Breast epithelium (tissue), 4 donors: Measurements from ENCODE around the gene PTPN7. TPM values are rescaled to one million over a fixed set of nuclear protein-coding genes. Genes with fewer than 3 reads are reported as not detected.

Experiments
- DNase-seq, 2 donors: peaks; one replicate each; pipeline ENCODE4 v3.0.0-alpha.2; 2019; ENCODE audit warnings: low spot score in 2 of 2
- H3K27ac ChIP-seq, 2 donors: fragments of 200-600 bp; sonication (generic) in 1 of 2; one replicate each; pipeline ENCODE4 v1.5.1; 2016 to 2019; ENCODE audit warnings: mild to moderate bottlenecking in 1 of 2
- H3K27me3 ChIP-seq, 2 donors: fragments of 200-600 bp; sonication (generic) in 1 of 2; one replicate each; pipeline versions ENCODE4 v1.5.1 to v1.6.0; 2017 to 2019; ENCODE audit warnings: control low read depth in 1 of 2, mild to moderate bottlenecking in 1 of 2
- H3K36me3 ChIP-seq: fragments of 200-600 bp; one replicate; pipeline ENCODE4 v1.5.1; 2019
- H3K4me1 ChIP-seq, 2 donors: fragments of 200-600 bp; sonication (generic); one replicate each; pipeline ENCODE4 v1.5.1; 2016 to 2019; ENCODE audit warnings: control low read depth in 1 of 2
- H3K4me3 ChIP-seq, 3 donors: fragments of 200-600 bp; sonication (generic); 1 replicate in 2 of 3; 2 replicates in 1 of 3; pipeline ENCODE4 v1.5.1; 2016 to 2019; ENCODE audit warnings: mild to moderate bottlenecking in 3 of 3, moderate library complexity in 2 of 3
- H3K9me3 ChIP-seq, 2 donors: fragments of 200-600 bp; sonication (generic) in 1 of 2; one replicate each; pipeline ENCODE4 v1.5.1; 2016 to 2019; ENCODE audit warnings: control low read depth in 1 of 2
- POLR2A ChIP-seq: fragments of 450-650 bp; IDR thresholded peaks from one replicate; pipeline ENCODE4 v1.6.1; 2016; ENCODE audit warnings: antibody characterized with exemption, mild to moderate bottlenecking, moderate library complexity
- POLR2AphosphoS5 ChIP-seq, 3 donors: sonication (generic); formaldehyde crosslinking; IDR thresholded peaks; one replicate each; pipeline ENCODE4 v1.6.1; 2017; ENCODE audit warnings: antibody characterized with exemption in 3 of 3
- intact Hi-C: fragments of 100-400 bp; cut with DNase I; formaldehyde crosslinking; loops from one replicate; pipeline ENCODE4 v1.15.1; 2023; ENCODE audit warnings: low total_unique reads
- total RNA-seq, 3 donors: library from RNA; depleted of rRNA; stranded (reverse); fragments of >200 nt; gene quantifications; one replicate each; pipeline ENCODE4 v1.1.0, GENCODE V29; 2016
- TF ChIP-seq, protein P1 (sequence below), 3 donors: fragments of 450-650 bp; IDR thresholded peaks; one replicate each; pipeline ENCODE4 v1.5.1; 2016 to 2017; ENCODE audit warnings: antibody characterized with exemption in 3 of 3, mild to moderate bottlenecking in 3 of 3, moderate library complexity in 3 of 3

The PTPN7 gene
- total RNA-seq, 3 donors from 2014 or later: 1.4 to 4.2 (median 2.9) TPM

DNA sequence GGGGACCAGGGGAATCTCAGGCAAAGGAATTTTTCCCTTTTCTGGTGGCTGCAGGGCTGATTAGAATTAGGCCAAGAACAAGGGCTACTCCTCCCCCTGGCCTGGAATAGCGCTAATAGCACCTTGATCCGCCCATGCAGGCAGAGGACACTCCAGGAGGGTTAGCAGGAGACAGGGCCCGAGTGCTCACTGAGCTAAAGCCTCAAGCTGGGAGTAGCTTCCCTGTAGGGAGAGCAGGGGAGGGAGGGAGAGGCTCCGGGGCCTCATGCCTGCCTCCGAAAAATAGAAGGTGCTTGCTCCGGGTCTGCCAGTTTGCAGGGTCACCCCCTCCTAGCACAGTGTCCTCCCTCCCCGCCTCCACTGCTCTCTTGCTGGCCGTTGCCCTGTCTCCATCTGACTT is 3.8 kb downstream of the PTPN7 start:
- no peak overlapping the region for H3K4me3 ChIP-seq

DNA sequence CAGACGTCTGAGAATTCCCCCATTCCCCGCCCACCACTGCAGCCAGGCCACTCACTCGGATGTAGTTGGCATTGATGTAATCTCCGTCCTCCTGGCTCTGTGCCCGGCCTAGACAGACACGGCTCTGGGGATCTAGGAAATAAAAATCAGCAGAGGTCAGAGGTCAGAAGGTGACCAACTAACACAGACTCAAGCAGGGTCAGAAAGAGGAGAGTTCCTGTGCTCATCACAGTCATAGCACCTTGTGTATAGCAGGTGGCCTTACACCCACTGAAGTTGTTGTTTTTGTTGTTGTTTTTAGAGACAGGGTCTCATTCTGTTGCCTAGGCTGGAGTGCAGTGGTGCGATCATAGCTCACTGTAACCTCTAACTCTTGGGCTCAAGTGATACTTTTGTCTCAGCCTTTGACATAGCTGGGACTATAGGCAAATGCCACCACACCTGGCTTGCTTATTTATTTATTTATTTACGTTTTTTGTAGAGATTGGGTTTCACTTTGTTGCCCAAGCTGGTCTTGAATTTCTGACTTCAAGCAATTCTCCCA is 4.9 kb downstream of the PTPN7 start:
- no peak for DNase-seq

More for the DNA sequence above, 3.8 kb downstream of the PTPN7 start:
- no peak for DNase-seq
- TF ChIP-seq POLR2AphosphoS5 (IDR thresholded peaks at IDR 0.05) (no peak), POLR2A (no peak)
- TF ChIP-seq, protein P1, sequence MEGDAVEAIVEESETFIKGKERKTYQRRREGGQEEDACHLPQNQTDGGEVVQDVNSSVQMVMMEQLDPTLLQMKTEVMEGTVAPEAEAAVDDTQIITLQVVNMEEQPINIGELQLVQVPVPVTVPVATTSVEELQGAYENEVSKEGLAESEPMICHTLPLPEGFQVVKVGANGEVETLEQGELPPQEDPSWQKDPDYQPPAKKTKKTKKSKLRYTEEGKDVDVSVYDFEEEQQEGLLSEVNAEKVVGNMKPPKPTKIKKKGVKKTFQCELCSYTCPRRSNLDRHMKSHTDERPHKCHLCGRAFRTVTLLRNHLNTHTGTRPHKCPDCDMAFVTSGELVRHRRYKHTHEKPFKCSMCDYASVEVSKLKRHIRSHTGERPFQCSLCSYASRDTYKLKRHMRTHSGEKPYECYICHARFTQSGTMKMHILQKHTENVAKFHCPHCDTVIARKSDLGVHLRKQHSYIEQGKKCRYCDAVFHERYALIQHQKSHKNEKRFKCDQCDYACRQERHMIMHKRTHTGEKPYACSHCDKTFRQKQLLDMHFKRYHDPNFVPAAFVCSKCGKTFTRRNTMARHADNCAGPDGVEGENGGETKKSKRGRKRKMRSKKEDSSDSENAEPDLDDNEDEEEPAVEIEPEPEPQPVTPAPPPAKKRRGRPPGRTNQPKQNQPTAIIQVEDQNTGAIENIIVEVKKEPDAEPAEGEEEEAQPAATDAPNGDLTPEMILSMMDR (IDR thresholded peaks at IDR 0.05): no peak
- no peaks in the 10 kb centered on the region for H3K36me3 ChIP-seq
- intact Hi-C loops: no loop called here
- H3K9me3 ChIP-seq: no peaks in the 10 kb centered on the region
- H3K4me1 ChIP-seq: no peaks in the 10 kb centered on the region
- no peak overlapping the region for H3K27ac ChIP-seq
- H3K27me3 ChIP-seq: no peaks in the 10 kb centered on the region

DNA sequence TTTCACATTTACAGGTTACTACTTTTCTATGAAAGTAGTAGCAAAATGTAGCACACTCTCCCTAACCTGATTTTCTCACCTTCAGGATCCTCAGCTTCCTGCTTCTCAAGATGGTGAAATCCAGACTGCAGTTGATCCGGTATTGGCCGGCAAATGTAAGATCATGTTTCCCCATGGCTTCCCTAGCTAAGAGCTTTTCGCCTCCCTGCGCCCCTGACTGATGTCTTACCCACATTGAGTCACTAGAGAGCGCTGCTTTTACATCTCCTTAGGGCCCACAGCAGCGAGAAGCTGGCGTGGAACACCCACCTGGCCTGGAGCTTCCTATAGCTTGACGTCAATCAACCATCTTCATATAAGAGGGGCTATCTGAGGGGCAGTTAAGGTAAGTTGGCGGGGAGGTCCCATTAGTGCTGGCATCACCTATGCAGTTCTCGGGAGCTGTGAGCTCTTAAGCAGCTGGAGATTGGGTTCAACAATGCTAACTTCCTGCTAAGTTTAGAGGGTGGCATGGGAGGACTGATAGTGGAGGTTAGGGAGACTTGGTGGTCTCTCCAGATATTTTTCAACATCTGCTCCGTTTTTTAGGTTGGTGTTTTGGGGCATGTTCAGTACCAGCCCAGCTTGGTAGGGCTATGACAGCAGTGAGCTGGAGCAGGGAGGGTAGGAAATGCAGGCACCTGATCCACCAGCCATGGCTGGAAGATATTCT is 5.5 kb downstream of the PTPN7 start:
- TF ChIP-seq POLR2A: no peak
- TF ChIP-seq, protein P1 (IDR thresholded peaks at IDR 0.05): peak in 1 of 3 donors; percentile 7
- no peak for TF ChIP-seq POLR2AphosphoS5 (IDR thresholded peaks at IDR 0.05)

More for the DNA sequence above, 4.9 kb downstream of the PTPN7 start:
- no peak overlapping the region for H3K4me3 ChIP-seq
- H3K27me3 ChIP-seq: no peaks in the 10 kb centered on the region
- intact Hi-C loops: no loop called here
- TF ChIP-seq POLR2A (no peak), POLR2AphosphoS5 (IDR thresholded peaks at IDR 0.05) (no peak)
- TF ChIP-seq, protein P1 (IDR thresholded peaks at IDR 0.05): no peak
- H3K9me3 ChIP-seq: no peaks in the 10 kb centered on the region
- no peaks in the 10 kb centered on the region for H3K36me3 ChIP-seq
- H3K4me1 ChIP-seq: no peaks in the 10 kb centered on the region
- no peak overlapping the region for H3K27ac ChIP-seq

DNA sequence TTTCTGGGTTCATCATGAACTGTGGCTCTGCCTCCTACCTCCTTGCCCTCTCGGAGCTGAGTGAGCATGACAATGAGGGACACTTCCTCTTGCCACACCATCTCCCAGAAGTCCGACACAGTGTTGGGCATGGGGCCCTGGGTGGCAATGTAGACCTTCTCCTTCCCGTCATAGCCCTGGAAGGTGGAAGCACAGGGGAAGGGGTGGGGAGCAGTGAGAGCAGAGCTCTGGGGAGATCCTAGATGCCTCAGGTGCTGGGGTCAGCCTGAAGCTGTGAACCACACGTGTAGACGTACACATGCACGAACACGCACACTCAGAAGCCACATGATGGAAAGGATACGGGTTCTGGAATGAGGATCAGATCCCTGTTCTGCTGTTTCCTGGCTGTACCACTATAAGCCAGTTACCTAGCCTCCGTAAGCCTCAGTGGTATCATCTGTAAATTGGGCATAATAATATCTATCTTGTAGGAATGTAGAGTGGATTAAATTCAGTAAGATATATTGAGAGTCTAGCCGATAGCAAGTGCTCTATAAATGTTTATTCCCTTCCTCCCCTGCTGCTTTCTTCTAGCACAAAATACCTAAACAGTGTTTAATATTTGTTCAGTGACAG is 6.1 kb downstream of the PTPN7 start:
- H3K4me3 ChIP-seq: no peak overlapping the region
- no peak overlapping the region for H3K27ac ChIP-seq
- TF ChIP-seq, protein P1 (IDR thresholded peaks at IDR 0.05): no peak
- TF ChIP-seq POLR2A (no peak), POLR2AphosphoS5 (IDR thresholded peaks at IDR 0.05) (no peak)
- H3K27me3 ChIP-seq: no peaks in the 10 kb centered on the region
- H3K36me3 ChIP-seq: no peaks in the 10 kb centered on the region
- no peak for DNase-seq
- H3K4me1 ChIP-seq: no peaks in the 10 kb centered on the region
- H3K9me3 ChIP-seq: no peaks in the 10 kb centered on the region
- intact Hi-C loops: no loop called here

More for the DNA sequence above, 5.5 kb downstream of the PTPN7 start:
- intact Hi-C loops: no loop called here
- H3K4me1 ChIP-seq: no peaks in the 10 kb centered on the region
- H3K27me3 ChIP-seq: no peaks in the 10 kb centered on the region
- H3K36me3 ChIP-seq: no peaks in the 10 kb centered on the region
- H3K4me3 ChIP-seq: no peak overlapping the region
- no peaks in the 10 kb centered on the region for H3K9me3 ChIP-seq
- DNase-seq: no peak
- H3K27ac ChIP-seq: no peak overlapping the region

DNA sequence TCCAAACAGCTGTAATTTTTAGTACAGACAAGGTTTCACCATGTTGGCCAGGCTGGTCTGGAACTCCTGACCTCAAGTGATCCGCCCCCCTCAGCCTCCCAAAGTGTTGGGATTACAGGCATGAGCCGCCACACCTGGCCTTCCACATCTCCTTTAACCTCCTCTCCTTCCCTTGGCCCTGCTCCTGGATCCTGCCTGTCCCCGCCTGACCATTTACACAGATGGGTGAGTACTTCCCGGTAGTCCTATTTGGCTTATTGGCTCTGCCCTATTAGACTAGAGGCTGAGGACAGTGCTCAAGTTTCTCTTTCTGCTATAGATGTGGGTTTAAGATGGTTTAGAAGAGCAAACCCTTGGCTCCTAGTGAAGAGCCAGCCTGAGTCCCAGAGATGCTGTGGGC is 7.1 kb downstream of the PTPN7 start:
- no peak overlapping the region for H3K27ac ChIP-seq
- H3K4me1 ChIP-seq: no peaks in the 10 kb centered on the region
- TF ChIP-seq POLR2AphosphoS5 (IDR thresholded peaks at IDR 0.05): no peak
- TF ChIP-seq, protein P1 (IDR thresholded peaks at IDR 0.05): no peak
- TF ChIP-seq POLR2A: no peak
- H3K27me3 ChIP-seq: no peaks in the 10 kb centered on the region
- no peak for DNase-seq
- H3K4me3 ChIP-seq: no peak overlapping the region
- intact Hi-C loops: no loop called here
- no peaks in the 10 kb centered on the region for H3K36me3 ChIP-seq
- H3K9me3 ChIP-seq: no peaks in the 10 kb centered on the region
